Liver (tissue), 3 donors: ENCODE data around the gene PAK1IP1.

Source experiments
- GABPA ChIP-seq, 2 donors: IDR thresholded peaks in 1 of 2; conservative IDR thresholded peaks in 1 of 2; 2 replicates each; pipeline ENCODE4 v1.6.1; 2016; ENCODE audit warnings: antibody characterized with exemption in 2 of 2, mild to moderate bottlenecking in 1 of 2, moderate library complexity in 1 of 2
- TAF1 ChIP-seq: conservative IDR thresholded peaks from 2 replicates; pipeline ENCODE4 v1.6.1; 2016; ENCODE audit warnings: antibody characterized with exemption, mild to moderate bottlenecking
- TF ChIP-seq, protein P1 (sequence below): fragments of 150-350 bp; IDR thresholded peaks from 2 replicates; pipeline ENCODE4 v1.5.1; 2017; ENCODE audit warnings: improper control_type of control experiment, low read depth, low read length; ENCODE audit not compliant: missing input control
- donor health status: healthy.
- donor health status: healthy.

GRCh38 chr6:10721850-10722569 is 27.2 kb downstream of the PAK1IP1 start:
- TF ChIP-seq, protein P1, sequence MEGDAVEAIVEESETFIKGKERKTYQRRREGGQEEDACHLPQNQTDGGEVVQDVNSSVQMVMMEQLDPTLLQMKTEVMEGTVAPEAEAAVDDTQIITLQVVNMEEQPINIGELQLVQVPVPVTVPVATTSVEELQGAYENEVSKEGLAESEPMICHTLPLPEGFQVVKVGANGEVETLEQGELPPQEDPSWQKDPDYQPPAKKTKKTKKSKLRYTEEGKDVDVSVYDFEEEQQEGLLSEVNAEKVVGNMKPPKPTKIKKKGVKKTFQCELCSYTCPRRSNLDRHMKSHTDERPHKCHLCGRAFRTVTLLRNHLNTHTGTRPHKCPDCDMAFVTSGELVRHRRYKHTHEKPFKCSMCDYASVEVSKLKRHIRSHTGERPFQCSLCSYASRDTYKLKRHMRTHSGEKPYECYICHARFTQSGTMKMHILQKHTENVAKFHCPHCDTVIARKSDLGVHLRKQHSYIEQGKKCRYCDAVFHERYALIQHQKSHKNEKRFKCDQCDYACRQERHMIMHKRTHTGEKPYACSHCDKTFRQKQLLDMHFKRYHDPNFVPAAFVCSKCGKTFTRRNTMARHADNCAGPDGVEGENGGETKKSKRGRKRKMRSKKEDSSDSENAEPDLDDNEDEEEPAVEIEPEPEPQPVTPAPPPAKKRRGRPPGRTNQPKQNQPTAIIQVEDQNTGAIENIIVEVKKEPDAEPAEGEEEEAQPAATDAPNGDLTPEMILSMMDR = no peak
- TF ChIP-seq GABPA (IDR thresholded peaks at IDR 0.05 in 1 of 2, conservative IDR thresholded peaks at IDR 0.05 in 1 of 2) (no peak), TAF1 (no peak)
